Retinal pigment epithelial cell (primary cell): ENCODE data around the gene SMAD3.
"Not testable (repeated sequence)": the region's sequence is repeated elsewhere in the genome, so short reads cannot be mapped to it uniquely, and the experiment has no call there.

Experiments
- DNase-seq: peaks from one replicate; pipeline ENCODE4 v3.0.0-alpha.2; 2010; ENCODE audit warnings: low read depth
- H3K4me3 ChIP-seq: 2 replicates; pipeline ENCODE4 v1.5.1; 2011; ENCODE audit warnings: mild to moderate bottlenecking, low read length, control low read depth, moderate library complexity
- TF ChIP-seq, protein P1 (sequence below): conservative IDR thresholded peaks from 2 replicates; pipeline ENCODE4 v1.5.1; 2011; ENCODE audit warnings: low read depth, low read length, control low read depth, inconsistent platforms

The SMAD3 gene

DNA sequence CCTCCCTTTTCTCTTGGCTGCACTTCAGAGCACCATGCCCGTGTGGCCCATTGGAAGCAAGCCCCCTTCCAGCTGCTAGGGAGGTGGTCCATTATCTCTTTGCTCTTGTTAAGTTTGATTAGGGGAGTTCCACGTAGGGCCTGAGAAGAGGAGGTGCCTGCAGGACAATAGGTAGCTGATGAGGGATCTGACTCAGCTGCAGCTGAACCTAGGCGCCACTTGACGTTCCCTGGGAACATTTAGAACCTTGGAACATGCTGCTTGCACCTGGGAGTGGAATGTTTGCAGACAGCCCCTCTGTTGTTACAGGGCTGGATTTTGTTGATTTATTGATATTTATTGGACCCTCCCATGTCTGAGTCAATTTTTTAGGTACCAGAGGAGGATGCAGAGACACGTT is 4.7 kb downstream of the SMAD3 start:
- H3K4me3 ChIP-seq, result no peak overlapping the region
- no peak for DNase-seq
- TF ChIP-seq, protein P1, sequence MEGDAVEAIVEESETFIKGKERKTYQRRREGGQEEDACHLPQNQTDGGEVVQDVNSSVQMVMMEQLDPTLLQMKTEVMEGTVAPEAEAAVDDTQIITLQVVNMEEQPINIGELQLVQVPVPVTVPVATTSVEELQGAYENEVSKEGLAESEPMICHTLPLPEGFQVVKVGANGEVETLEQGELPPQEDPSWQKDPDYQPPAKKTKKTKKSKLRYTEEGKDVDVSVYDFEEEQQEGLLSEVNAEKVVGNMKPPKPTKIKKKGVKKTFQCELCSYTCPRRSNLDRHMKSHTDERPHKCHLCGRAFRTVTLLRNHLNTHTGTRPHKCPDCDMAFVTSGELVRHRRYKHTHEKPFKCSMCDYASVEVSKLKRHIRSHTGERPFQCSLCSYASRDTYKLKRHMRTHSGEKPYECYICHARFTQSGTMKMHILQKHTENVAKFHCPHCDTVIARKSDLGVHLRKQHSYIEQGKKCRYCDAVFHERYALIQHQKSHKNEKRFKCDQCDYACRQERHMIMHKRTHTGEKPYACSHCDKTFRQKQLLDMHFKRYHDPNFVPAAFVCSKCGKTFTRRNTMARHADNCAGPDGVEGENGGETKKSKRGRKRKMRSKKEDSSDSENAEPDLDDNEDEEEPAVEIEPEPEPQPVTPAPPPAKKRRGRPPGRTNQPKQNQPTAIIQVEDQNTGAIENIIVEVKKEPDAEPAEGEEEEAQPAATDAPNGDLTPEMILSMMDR, result no peak

DNA sequence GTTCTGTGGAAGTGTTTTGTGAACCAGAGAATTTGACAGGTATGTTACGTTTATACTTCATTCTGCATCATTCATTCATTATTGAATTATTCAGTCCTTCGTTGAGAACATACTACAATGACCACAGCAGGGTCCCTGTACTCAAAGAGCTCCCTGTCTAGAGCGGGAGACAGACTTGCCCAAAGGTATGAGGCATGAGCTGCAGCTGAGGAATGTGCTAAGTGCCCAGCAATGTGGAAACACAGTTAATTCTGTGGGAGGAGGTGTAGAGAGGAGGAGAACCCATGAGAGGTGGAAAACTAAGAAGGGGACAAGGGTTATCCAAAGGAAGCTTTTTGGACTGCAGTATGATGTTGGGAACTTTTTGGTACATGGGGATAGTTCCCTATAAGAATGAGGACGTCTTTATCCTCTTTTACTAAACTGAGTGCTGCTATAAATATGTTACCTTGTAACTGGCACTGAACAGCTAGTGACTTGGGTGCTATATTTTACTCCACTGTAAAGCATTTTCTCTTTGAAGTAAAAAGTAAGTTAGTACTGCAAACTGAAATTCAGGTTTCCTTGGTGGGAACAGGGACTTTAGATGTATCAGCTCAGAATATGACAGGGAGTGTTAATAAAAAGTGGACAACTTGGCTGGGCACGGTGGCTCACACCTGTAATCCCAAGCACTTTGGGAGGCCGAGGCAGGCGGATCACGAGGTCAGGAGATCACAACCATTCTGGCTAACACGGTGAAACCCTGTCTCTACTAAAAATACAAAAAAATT is 5.7 kb downstream of the SMAD3 start:
- no peak overlapping the region for H3K4me3 ChIP-seq
- TF ChIP-seq, protein P1, result no peak

DNA sequence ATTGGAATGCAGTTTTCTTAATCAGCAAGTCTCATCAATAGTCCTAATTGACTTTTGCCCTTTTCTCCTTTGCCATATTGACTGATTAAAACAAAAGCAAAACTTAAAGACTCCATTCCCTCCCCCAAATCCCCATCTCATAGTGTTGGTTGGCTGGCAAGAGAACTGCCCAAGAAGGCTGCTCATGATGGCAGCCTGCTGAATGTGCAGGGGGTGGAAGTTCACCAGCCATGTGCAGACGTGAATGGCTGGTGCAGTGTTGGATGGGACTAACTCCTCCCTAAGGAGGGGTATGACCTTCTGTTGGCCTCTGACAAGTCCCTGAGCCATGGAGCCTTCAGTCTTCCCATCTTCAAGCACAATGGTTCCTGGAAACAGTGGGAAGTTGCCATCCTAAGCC is 7.0 kb downstream of the SMAD3 start:
- H3K4me3 ChIP-seq, result no peak overlapping the region
- no peak for DNase-seq
- TF ChIP-seq, protein P1, result no peak

More for the DNA sequence above, 5.7 kb downstream of the SMAD3 start:
- DNase-seq, result peak; percentile 46

DNA sequence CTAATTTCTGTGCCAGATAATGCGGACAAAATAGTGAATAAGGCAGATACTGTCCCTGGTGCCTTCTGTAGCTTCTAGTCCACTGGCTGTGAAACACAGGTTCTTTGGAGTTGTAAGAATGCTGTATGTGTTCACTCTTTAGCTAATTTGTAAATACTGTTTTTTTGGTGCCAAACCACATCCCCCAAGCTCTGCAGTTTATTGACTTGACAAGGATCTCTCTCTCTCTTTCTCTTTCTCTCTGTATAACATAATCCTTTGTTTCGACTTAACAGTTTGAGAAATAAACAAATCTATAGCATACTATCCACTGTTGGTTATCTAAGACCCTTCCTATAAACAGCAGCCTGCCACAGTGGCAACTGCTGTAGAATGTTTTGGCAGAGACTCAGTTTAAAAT is 7.6 kb downstream of the SMAD3 start:
- DNase-seq, result no peak
- TF ChIP-seq, protein P1, result no peak
- H3K4me3 ChIP-seq, result no peak overlapping the region

DNA sequence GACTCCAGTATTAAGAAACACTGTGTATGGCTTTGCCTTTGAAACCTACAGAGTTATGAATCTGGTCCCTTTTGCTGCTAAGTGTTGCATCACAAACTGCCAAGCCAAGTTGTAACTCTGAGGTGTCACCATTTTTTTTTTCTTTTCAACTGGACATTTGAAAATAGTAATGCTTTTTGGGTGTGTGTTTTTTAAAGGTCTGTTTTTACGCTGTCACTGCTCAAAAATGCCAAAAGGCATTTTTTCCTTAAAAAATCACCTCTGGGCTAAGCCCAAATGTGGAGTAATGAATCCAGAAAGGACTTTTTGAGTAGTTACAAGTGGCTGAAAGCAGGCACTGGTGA is 9.5 kb downstream of the SMAD3 start:
- DNase-seq, result no peak
- no peak overlapping the region for H3K4me3 ChIP-seq
- TF ChIP-seq, protein P1, result no peak

DNA sequence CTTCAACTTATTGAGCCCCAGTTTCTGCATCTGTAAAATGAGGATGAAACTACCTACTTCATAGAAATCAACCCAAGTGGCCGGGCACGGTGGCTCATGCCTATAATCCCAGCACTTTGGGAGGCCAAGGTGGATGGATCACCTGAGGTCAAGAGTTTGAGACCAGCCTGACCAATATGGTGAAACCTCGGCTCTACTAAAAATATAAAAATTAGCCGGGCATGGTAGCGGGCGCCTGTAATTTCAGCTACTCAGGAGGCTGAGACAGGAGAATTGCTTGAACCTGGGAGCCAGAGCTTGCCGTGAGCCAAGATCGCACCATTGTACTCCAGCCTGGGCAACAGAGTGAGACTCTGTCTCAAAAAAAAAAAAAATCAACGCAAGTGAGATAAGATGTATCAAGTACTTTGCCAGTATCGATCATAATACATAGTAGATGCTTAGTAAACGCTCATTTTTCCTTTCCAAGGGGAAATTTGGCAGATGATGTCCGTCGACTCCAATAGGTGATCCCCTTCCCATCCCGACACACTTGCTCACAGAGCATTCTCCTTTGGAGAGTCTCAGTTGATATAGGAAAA is 10.2 kb downstream of the SMAD3 start:
- H3K4me3 ChIP-seq, DNase-seq: not testable (repeated sequence)

DNA sequence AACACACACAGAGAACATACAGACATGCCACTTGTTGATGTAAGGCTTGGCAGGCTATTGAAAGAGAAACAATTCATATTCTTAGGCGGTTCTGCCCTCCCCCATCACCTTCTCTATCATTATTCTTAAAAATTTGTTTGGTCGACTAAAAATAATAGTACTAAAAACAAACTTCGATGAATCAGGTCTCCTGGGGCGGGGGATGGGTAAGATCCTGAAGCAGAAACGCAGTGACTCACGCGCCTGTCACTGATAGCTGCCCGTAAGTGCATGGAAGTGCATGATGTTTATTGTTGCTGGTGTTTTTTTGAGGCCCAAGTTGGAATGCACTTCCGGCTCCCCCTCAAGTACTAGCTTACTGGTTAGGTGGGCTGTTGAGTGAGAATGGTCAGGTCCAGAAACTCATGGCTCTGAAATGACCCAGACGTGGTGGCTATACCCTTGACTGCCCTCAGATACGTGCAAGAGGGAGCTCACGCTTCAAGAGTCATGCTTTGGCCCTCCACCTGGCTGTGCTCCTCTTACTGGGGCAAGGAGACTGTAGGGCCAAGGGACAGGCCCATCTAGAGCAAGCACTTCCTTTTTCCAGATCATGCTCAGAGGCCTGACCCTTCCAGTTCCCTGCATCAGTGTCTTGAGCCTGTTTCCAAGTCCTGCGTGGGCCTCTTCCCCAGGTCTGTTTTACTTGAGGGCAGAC is 10.9 kb downstream of the SMAD3 start:
- no peak overlapping the region for H3K4me3 ChIP-seq
- TF ChIP-seq, protein P1, result no peak
- no peak for DNase-seq
